DND-41 (cell line): ENCODE measurements around the gene TMEM114.

Experiments used
- ATAC-seq: fragments of 200-7000 bp; cut with Tn5 transposase; 3 replicates; pipeline ENCODE4 v1.9.1; 2021; ENCODE audit warnings: low read depth; ENCODE audit not compliant: insufficient read depth
- DNase-seq: peaks from one replicate; pipeline ENCODE4 v3.0.0-alpha.2; 2020
- H2AFZ ChIP-seq: 2 replicates; pipeline ENCODE4 v1.6.0; 2012; ENCODE audit warnings: low read depth, low read length
- H3K27ac ChIP-seq: 2 replicates; pipeline ENCODE4 v1.5.1; 2012; ENCODE audit warnings: low read length, inconsistent platforms
- H3K27me3 ChIP-seq: fragments of 200-600 bp; sonication (generic); 2 replicates; pipeline ENCODE4 v1.6.0; 2012; ENCODE audit warnings: low read length, mild to moderate bottlenecking, inconsistent platforms; ENCODE audit not compliant: insufficient read depth, poor library complexity
- H3K36me3 ChIP-seq: 2 replicates; pipeline ENCODE4 v1.5.1; 2012; ENCODE audit warnings: low read length, inconsistent platforms; ENCODE audit not compliant: insufficient read depth
- H3K4me1 ChIP-seq: 2 replicates; pipeline ENCODE4 v1.5.1; 2012; ENCODE audit warnings: mild to moderate bottlenecking, low read length; ENCODE audit not compliant: insufficient read depth
- H3K4me2 ChIP-seq: 2 replicates; pipeline ENCODE4 v1.6.0; 2012; ENCODE audit warnings: mild to moderate bottlenecking, moderate library complexity, low read length, inconsistent platforms; ENCODE audit not compliant: insufficient read depth
- H3K4me3 ChIP-seq, 2 experiments: fragments of 200-600 bp in 1 of 2; shearing (Covaris generic) in 1 of 2; 2 replicates each; pipeline ENCODE4 v1.5.1; 2012 to 2016; ENCODE audit warnings: inconsistent platforms in 2 of 2, low read length in 2 of 2, mild to moderate bottlenecking in 2 of 2, low read depth in 1 of 2, moderate library complexity in 1 of 2
- H3K79me2 ChIP-seq: 2 replicates; pipeline ENCODE4 v1.6.0; 2012; ENCODE audit warnings: low read length, inconsistent platforms; ENCODE audit not compliant: insufficient read depth
- H3K9ac ChIP-seq: 2 replicates; pipeline ENCODE4 v1.6.0; 2012; ENCODE audit warnings: low read depth, mild to moderate bottlenecking, inconsistent platforms, low read length, moderate library complexity
- H3K9me3 ChIP-seq: 2 replicates; pipeline ENCODE4 v1.5.1; 2012; ENCODE audit warnings: low read length, moderate library complexity, mild to moderate bottlenecking, inconsistent platforms; ENCODE audit not compliant: insufficient read depth, severe bottlenecking
- H4K20me1 ChIP-seq: 2 replicates; pipeline ENCODE4 v1.6.0; 2012; ENCODE audit warnings: low read length; ENCODE audit not compliant: insufficient read depth
- EZH2 ChIP-seq: IDR thresholded peaks from 3 replicates; pipeline ENCODE4 v1.6.1; 2012; ENCODE audit warnings: borderline replicate concordance, low read depth, mild to moderate bottlenecking, moderate library complexity, low read length, inconsistent platforms; ENCODE audit not compliant: severe bottlenecking
- TF ChIP-seq, protein P1 (sequence below): IDR thresholded peaks from 2 replicates; pipeline ENCODE4 v1.5.1; 2012; ENCODE audit warnings: borderline replicate concordance, low read length, moderate library complexity, mild to moderate bottlenecking; ENCODE audit not compliant: poor library complexity, severe bottlenecking; ENCODE audit errors: extremely low read depth

TMEM114 gene

DNA sequence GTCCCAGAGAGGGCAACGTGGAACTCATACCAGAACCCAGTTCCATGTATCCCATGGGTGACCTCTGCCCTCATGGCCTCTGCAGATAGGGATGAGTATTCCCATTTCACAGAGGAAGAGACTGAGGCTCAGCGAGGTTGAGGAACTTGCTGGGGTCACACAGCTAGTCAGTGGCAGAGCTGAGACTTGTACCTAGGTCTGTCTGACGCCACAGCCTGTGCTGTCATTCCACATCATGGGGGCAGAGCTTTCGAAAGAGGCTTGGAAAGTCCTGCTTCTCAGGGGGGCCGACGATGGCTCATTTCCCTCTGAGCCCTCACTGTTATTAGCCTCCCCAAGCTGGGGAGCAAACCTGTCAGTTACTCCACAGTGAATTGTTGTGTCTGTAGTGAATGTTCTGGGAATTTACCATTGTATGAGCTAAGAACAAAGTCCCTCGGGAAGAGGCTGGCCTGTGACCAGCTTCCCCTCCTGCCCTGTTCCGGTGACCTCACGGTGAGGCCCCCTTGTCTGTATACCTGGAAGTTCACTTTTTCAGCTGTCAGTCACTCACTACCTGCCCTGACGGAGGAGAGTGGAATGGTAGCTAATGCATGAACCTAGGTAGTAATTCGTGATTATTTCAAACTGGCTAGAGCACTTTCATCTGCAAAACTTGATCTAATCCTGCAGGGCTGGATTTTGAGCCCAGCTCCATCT, 40.1 kb upstream of the TMEM114 start:
- Histone ChIP-seq H3K36me3 (peaks cover 96% of the 10 kb centered on the region), H3K9ac (no peak overlapping the region), H3K9me3 (no peaks in the 10 kb centered on the region), H3K27ac (no peak overlapping the region), H2AFZ (no peak overlapping the region), H3K4me3 (no peak overlapping the region), H3K4me1 (peaks cover 2% of the 10 kb centered on the region; the same call in 1 of the 2 replicates), H4K20me1 (peaks cover 51% of the 10 kb centered on the region; the same call in 1 of the 2 replicates), H3K79me2 (peaks cover 16% of the 10 kb centered on the region), H3K4me2 (no peak overlapping the region), H3K27me3 (no peaks in the 10 kb centered on the region)
- TF ChIP-seq, protein P1, sequence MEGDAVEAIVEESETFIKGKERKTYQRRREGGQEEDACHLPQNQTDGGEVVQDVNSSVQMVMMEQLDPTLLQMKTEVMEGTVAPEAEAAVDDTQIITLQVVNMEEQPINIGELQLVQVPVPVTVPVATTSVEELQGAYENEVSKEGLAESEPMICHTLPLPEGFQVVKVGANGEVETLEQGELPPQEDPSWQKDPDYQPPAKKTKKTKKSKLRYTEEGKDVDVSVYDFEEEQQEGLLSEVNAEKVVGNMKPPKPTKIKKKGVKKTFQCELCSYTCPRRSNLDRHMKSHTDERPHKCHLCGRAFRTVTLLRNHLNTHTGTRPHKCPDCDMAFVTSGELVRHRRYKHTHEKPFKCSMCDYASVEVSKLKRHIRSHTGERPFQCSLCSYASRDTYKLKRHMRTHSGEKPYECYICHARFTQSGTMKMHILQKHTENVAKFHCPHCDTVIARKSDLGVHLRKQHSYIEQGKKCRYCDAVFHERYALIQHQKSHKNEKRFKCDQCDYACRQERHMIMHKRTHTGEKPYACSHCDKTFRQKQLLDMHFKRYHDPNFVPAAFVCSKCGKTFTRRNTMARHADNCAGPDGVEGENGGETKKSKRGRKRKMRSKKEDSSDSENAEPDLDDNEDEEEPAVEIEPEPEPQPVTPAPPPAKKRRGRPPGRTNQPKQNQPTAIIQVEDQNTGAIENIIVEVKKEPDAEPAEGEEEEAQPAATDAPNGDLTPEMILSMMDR = no peak
- TF ChIP-seq EZH2 = no peak
- ATAC-seq = no peak
- no peak for DNase-seq

DNA sequence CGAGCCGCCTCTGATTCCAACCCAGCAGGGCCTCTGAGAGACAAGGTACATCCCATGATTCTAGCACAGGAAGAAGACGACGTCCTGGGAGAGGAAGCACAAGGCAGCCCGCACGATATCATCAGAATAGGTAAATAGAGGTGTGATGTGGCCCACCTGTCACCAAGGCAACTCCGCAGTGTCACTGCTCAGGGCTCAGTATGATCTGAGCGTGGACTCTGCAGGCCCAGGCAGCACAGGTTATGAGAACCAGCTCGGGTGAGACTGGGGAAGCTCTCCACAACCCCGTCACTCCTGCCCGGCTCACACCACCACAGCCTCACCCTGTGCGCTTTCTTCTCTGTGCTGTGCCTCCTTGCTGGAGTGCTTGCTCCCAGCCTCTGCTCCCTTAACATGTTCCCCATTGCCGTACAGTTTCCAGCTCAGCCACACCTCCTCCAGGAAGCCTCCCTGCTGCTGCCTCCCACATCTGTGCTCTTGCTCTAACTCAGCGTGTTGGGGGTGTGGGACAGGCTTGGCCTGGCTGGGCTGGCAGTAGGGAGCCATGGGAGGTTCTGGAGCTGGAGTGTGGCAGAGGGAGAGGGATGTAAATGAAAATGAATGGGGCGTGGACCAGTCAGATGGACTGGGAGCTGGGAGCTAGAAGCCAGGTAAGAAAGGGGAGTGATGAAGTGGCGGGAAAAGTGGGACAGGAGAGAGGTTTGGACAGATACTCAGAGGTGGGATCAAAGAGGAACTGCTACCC, 38.8 kb upstream of the TMEM114 start:
- Histone ChIP-seq H4K20me1 (peaks cover 52% of the 10 kb centered on the region; the same call in 1 of the 2 replicates), H2AFZ (no peak overlapping the region), H3K36me3 (peaks cover 90% of the 10 kb centered on the region), H3K9me3 (no peaks in the 10 kb centered on the region), H3K4me1 (peaks cover 2% of the 10 kb centered on the region), H3K79me2 (peaks cover 29% of the 10 kb centered on the region), H3K27ac (no peak overlapping the region), H3K9ac (no peak overlapping the region), H3K27me3 (no peaks in the 10 kb centered on the region), H3K4me3 (no peak overlapping the region), H3K4me2 (no peak overlapping the region)
- no peak for DNase-seq
- ATAC-seq = no peak
- no peak for TF ChIP-seq EZH2
- TF ChIP-seq, protein P1 = no peak

DNA sequence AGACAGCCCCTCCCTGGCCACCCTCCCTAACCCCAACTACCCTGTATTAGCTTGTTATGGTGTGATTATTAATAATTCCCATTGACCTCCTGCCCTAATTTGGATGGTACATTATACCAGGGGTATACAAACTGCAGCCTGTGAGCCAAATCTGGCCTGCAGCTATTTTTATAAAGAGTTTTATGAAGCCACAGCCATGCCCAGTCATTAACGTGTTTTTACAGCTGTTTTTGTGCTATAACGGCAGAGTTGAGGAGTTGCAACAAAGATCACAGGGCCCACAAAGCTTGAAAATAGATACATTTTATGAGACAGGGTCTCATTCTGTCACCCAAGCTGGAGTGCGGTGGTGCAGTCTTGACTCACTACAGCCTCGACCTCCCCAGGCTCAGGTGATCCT, 37.1 kb upstream of the TMEM114 start:
- H3K27ac ChIP-seq = no peak overlapping the region
- H4K20me1 ChIP-seq = peaks cover 55% of the 10 kb centered on the region; the same call in 1 of the 2 replicates
- peaks cover 46% of the 10 kb centered on the region for H3K79me2 ChIP-seq
- peaks cover 82% of the 10 kb centered on the region for H3K36me3 ChIP-seq
- peaks cover 19% of the 10 kb centered on the region for H3K4me1 ChIP-seq
- H3K9ac ChIP-seq = no peak overlapping the region
- TF ChIP-seq, protein P1 = no peak
- no peak for TF ChIP-seq EZH2
- H3K4me3 ChIP-seq = no peak overlapping the region
- H3K9me3 ChIP-seq = no peaks in the 10 kb centered on the region
- H2AFZ ChIP-seq = no peak overlapping the region
- H3K27me3 ChIP-seq = no peaks in the 10 kb centered on the region
- DNase-seq (no peak), ATAC-seq (no peak)
- no peak overlapping the region for H3K4me2 ChIP-seq
